Peyer's patch (tissue), 4 donors: ENCODE results near the gene IGFBPL1. TPM values are rescaled to one million over a fixed set of nuclear protein-coding genes. Genes with fewer than 3 reads are reported as not detected.

Source experiments
- DNase-seq, 3 donors: peaks; one replicate each; pipeline ENCODE4 v3.0.0-alpha.2; 2017 to 2019
- H3K27ac ChIP-seq, 4 donors: fragments of 200-600 bp; sonication (generic); one replicate each; pipeline ENCODE4 v1.5.1; 2016 to 2019
- H3K27me3 ChIP-seq, 2 donors: fragments of 200-600 bp; sonication (generic); one replicate each; pipeline ENCODE4 v1.5.1; 2019
- H3K36me3 ChIP-seq, 3 donors: fragments of 200-600 bp; sonication (generic); one replicate each; pipeline ENCODE4 v1.5.1; 2016 to 2019
- H3K4me1 ChIP-seq, 4 donors: fragments of 200-600 bp; sonication (generic); one replicate each; pipeline ENCODE4 v1.5.1; 2016 to 2019
- H3K4me3 ChIP-seq, 4 donors: fragments of 200-600 bp; sonication (generic); 1 replicate in 3 of 4; 2 replicates in 1 of 4; pipeline ENCODE4 v1.5.1; 2016 to 2019; ENCODE audit warnings: mild to moderate bottlenecking in 1 of 4
- H3K9me3 ChIP-seq, 4 donors: fragments of 200-600 bp; sonication (generic); one replicate each; pipeline ENCODE4 v1.5.1; 2016 to 2019; ENCODE audit warnings: mild to moderate bottlenecking in 1 of 4
- POLR2A ChIP-seq, 2 donors: fragments of 450-650 bp; IDR thresholded peaks; one replicate each; pipeline ENCODE4 v1.5.1; 2017; ENCODE audit warnings: antibody characterized with exemption in 2 of 2, mild to moderate bottlenecking in 2 of 2, moderate library complexity in 2 of 2
- total RNA-seq, 4 donors: library from RNA; depleted of rRNA; stranded (reverse); fragments of >200 nt; gene quantifications; one replicate each; pipeline ENCODE4 v1.1.0, GENCODE V29; 2016
- TF ChIP-seq, protein P1 (sequence below), 6 experiments: fragments of 450-650 bp in 4 of 6; fragments of 200-600 bp in 2 of 6; sonication (generic) in 1 of 6; IDR thresholded peaks; one replicate each; pipeline ENCODE4 v1.5.1; 2017 to 2019; ENCODE audit warnings: antibody characterized with exemption in 6 of 6, mild to moderate bottlenecking in 3 of 6, moderate library complexity in 1 of 6

IGFBPL1 gene
- total RNA-seq, 4 donors from 2014 or later: 1.2 to 1.4 TPM; not detected in 2

GRCh38 chr9:38357350-38358114 is 66.7 kb downstream of the IGFBPL1 start:
- H3K4me1 ChIP-seq: no peaks in the 10 kb centered on the region
- H3K36me3 ChIP-seq: no peaks in the 10 kb centered on the region
- H3K9me3 ChIP-seq: no peaks in the 10 kb centered on the region
- TF ChIP-seq, protein P1, sequence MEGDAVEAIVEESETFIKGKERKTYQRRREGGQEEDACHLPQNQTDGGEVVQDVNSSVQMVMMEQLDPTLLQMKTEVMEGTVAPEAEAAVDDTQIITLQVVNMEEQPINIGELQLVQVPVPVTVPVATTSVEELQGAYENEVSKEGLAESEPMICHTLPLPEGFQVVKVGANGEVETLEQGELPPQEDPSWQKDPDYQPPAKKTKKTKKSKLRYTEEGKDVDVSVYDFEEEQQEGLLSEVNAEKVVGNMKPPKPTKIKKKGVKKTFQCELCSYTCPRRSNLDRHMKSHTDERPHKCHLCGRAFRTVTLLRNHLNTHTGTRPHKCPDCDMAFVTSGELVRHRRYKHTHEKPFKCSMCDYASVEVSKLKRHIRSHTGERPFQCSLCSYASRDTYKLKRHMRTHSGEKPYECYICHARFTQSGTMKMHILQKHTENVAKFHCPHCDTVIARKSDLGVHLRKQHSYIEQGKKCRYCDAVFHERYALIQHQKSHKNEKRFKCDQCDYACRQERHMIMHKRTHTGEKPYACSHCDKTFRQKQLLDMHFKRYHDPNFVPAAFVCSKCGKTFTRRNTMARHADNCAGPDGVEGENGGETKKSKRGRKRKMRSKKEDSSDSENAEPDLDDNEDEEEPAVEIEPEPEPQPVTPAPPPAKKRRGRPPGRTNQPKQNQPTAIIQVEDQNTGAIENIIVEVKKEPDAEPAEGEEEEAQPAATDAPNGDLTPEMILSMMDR (IDR thresholded peaks at IDR 0.05): no peak
- no peak for TF ChIP-seq POLR2A (IDR thresholded peaks at IDR 0.05)
- H3K4me3 ChIP-seq: no peak overlapping the region
- DNase-seq: peak in 1 of 3 donors; percentile 32
- no peaks in the 10 kb centered on the region for H3K27me3 ChIP-seq
- H3K27ac ChIP-seq: no peak overlapping the region

DNA sequence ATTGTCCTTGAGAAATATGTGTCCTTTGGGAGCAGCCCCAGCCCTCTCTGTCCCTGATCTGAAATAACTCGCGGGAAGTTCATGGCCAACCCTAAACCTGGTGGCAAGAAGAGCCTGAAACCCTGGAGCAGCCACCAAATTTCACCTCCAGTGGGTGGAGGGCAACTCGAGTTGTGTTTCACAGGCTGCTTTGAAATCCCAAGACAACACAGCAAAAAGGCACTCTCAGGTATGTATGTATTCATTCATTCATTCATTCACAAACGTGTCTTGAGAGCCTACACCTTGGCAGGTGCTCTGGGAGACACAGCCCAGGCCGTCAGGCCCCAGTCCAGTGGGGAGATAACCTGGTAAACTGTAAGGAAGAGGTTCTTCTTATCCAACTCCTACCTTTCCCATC is 67.4 kb downstream of the IGFBPL1 start:
- TF ChIP-seq POLR2A (IDR thresholded peaks at IDR 0.05): no peak
- TF ChIP-seq, protein P1 (IDR thresholded peaks at IDR 0.05): no peak
- Histone ChIP-seq H3K27ac (no peak overlapping the region), H3K4me1 (no peaks in the 10 kb centered on the region), H3K36me3 (no peaks in the 10 kb centered on the region), H3K4me3 (no peak overlapping the region), H3K27me3 (no peaks in the 10 kb centered on the region), H3K9me3 (no peaks in the 10 kb centered on the region)
- DNase-seq: no peak

Other genes with a start within 250 kb of the IGFBPL1 start
- 10 to 100 TPM; 14.7 to 42.0 (median 37.0) TPM for gene ALDH1B1, start 31.8 kb downstream of the IGFBPL1 start, total RNA-seq
- 10 to 100 TPM in 2 of 4 donors, 1 to 10 TPM in 2; 6.7 to 18.1 (median 11.9) TPM for gene ANKRD18A, start 196.1 kb upstream of the IGFBPL1 start, total RNA-seq